ENCODE measurements around the gene VAV3. TPM values are rescaled to one million over a fixed set of nuclear protein-coding genes. Genes with fewer than 3 reads are reported as not detected.

VAV3 gene
- total and polyA plus RNA-seq, 2 of the 8 experiments (the other 6 are each of a cell fraction or from before 2014, with no cell fraction given): 2.9 to 7.9 TPM

GRCh38 chr1:107807405-107807804 lies 157.6 kb downstream of the VAV3 start:
- Histone ChIP-seq H3K27me3 (replicated peaks in 1 of 4; ENCODE audit: control insufficient read depth in 3 of 4, extremely low read depth in 1 of 4, insufficient read depth in 3 of 4, low read length in 3 of 4) (no peaks in the 10 kb centered on the region), H3K36me3 (ENCODE audit: control insufficient read depth in 2 of 4, insufficient read depth in 4 of 4, low read length in 3 of 4) (no peaks in the 10 kb centered on the region), H3K14ac (ENCODE audit: insufficient read length) (no peak overlapping the region), H4K91ac (replicated peaks; ENCODE audit: insufficient read length, low read length) (no peak overlapping the region), H4K5ac (ENCODE audit: insufficient read length, low read depth, low read length) (no peak overlapping the region), H3K23me2 (ENCODE audit: low read depth, low read length) (no peaks in the 10 kb centered on the region), H3K18ac (ENCODE audit: extremely low read depth, low read length) (no peak overlapping the region), H2BK5ac (ENCODE audit: low read depth, low read length) (no peak overlapping the region), H4K20me1 (replicated peaks in 1 of 2; ENCODE audit: control insufficient read depth in 1 of 2, insufficient read depth in 2 of 2, low read length in 2 of 2) (no peaks in the 10 kb centered on the region), H4K8ac (ENCODE audit: extremely low read depth, insufficient read depth, low read length) (no peak overlapping the region), H3K79me2 (ENCODE audit: control insufficient read depth in 1 of 2, insufficient read depth in 2 of 2, low read length in 2 of 2) (no peaks in the 10 kb centered on the region), H3K4me2 (ENCODE audit: insufficient read depth in 1 of 2, low read depth in 2 of 2, low read length in 2 of 2) (no peak overlapping the region), H2BK20ac (ENCODE audit: low read length) (no peak overlapping the region), H3K4me1 (replicated peaks in 1 of 4; ENCODE audit: control insufficient read depth in 3 of 4, insufficient read depth in 4 of 4, low read length in 3 of 4) (peaks cover 0 to 8% (median 2%) of the 10 kb centered on the region in 4 experiments; a peak in 4 of 7 replicates), H2AFZ (ENCODE audit: low read length) (no peak overlapping the region), H3K79me1 (ENCODE audit: low read depth, low read length) (no peaks in the 10 kb centered on the region), H3K56ac (replicated peaks; ENCODE audit: insufficient read length, low read depth, low read length) (no peak overlapping the region), H3K9me3 (ENCODE audit: insufficient read depth in 2 of 2, low read depth in 1 of 2, low read length in 1 of 2) (no peaks in the 10 kb centered on the region), H2AK5ac (ENCODE audit: low read depth, low read length) (no peak overlapping the region), H2BK15ac (ENCODE audit: low read length) (no peak overlapping the region), H2BK12ac (ENCODE audit: low read depth, low read length) (no peak overlapping the region), H3K27ac (ENCODE audit: low read depth, low read length) (no peak overlapping the region), H3K4ac (replicated peaks; ENCODE audit: insufficient read length, low read depth, low read length) (no peak overlapping the region), H2BK120ac (replicated peaks; ENCODE audit: low read depth, low read length) (no peak overlapping the region), H3K9ac (replicated peaks in 1 of 4; ENCODE audit: extremely low read depth in 1 of 4, low read depth in 3 of 4, low read length in 3 of 4) (no peak overlapping the region), H3K4me3 (ENCODE audit: extremely low read depth in 1 of 4, insufficient read depth in 2 of 4, low read depth in 3 of 4, low read length in 4 of 4) (no peak overlapping the region), H3K23ac (ENCODE audit: insufficient read length) (no peak overlapping the region)
- DNase-seq (ENCODE audit: low read depth in 1 of 2, low spot score in 2 of 2) (no peak), FAIRE-seq (no peak)
- 95% methylated on average over 1 of the region's 1 CpG; no CpG with 5 or more reads in 1 of the 2 experiments for WGBS, 2 experiments (ENCODE audit: extremely low coverage in 1 of 2, insufficient coverage in 1 of 2, insufficient read length in 1 of 2, insufficient replicate concordance in 2 of 2, low coverage in 1 of 2, low lambda C conversion rate in 2 of 2, missing lambda C conversion rate in 1 of 2)
- CTCF ChIA-PET (ENCODE audit: partially characterized antibody): no interaction called here
- POLR2A ChIA-PET (ENCODE audit: partially characterized antibody): no interaction called here
- TF ChIP-seq JUND (IDR thresholded peaks at IDR 0.05; ENCODE audit: low read length) (no peak), KDM4A (IDR thresholded peaks at IDR 0.05; ENCODE audit: low read depth, low read length, severe bottlenecking) (no peak), RNF2 (IDR thresholded peaks at IDR 0.05; ENCODE audit: borderline replicate concordance, low read depth, low read length, missing control alignments, poor library complexity, severe bottlenecking) (no peak), TBP (IDR thresholded peaks at IDR 0.05; ENCODE audit: low read depth, low read length) (no peak), SAP30 (IDR thresholded peaks at IDR 0.05; ENCODE audit: insufficient read depth, insufficient replicate concordance, low read length) (no peak), CBX5 (IDR thresholded peaks at IDR 0.05; ENCODE audit: low read depth, low read length) (no peak), E2F6 (IDR thresholded peaks at IDR 0.05) (no peak), RFX5 (IDR thresholded peaks at IDR 0.05; ENCODE audit: borderline replicate concordance, low read depth, low read length) (no peak), TCF12 (IDR thresholded peaks at IDR 0.05; ENCODE audit: low read depth, low read length) (no peak)
- TF ChIP-seq, protein P1, sequence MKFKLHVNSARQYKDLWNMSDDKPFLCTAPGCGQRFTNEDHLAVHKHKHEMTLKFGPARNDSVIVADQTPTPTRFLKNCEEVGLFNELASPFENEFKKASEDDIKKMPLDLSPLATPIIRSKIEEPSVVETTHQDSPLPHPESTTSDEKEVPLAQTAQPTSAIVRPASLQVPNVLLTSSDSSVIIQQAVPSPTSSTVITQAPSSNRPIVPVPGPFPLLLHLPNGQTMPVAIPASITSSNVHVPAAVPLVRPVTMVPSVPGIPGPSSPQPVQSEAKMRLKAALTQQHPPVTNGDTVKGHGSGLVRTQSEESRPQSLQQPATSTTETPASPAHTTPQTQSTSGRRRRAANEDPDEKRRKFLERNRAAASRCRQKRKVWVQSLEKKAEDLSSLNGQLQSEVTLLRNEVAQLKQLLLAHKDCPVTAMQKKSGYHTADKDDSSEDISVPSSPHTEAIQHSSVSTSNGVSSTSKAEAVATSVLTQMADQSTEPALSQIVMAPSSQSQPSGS (IDR thresholded peaks at IDR 0.05; ENCODE audit: low read length): no peak
